ACHN (cell line): ENCODE data around the gene USP48.
A peak's percentile ranks its signal among the peaks of the same experiment; 100 is the strongest.

Source experiments
- DNase-seq: peaks from one replicate; pipeline ENCODE4 v3.0.0-alpha.2; 2015
- in situ Hi-C: cut with HindIII; loops from 2 replicates; pipeline ENCODE4 v1.10.0; 2017; ENCODE audit warnings: low sequenced_read_pairs, low pct_ligation_motif_present, low pct_unique_long_range_greater_than_20kb

USP48 gene

DNA sequence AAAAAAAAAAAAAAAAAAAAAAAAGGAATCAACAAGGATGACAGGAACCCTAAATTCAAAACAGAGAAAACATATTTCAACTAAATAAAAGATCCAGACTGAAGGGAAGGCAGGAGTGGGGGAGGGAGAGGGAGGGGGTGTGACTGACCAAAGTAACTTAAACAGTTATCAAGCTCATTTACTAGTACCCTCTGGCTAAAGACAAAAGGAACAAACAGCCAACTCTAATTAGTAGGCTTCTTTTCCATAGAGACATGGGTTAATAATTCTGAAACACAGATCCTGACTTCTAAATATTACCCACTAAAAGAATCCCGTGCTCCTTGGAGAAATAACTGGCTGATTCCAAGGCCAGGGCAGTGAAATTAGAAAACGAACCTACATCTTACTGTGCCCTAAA, 23.8 kb downstream of the USP48 start:
- in situ Hi-C loops = no loop called here
- DNase-seq = no peak

DNA sequence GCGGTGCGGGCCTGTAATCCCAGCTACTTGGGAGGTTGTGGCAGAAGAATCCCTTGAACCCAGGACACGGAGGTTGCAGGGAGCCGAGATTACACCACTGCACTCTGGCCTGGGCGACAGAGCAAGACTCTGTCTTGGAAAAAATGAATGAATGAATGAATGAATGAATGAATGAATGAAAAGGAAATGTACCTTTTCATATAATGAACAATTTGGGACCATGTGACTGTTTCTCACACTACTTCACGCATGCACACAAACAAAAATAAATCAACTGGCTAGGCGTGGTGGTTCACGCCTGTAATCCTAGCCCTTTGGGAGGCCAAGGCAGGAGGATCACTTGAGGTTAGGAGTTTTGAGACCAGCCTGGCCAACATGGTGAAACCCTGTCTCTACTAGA, 24.3 kb downstream of the USP48 start:
- no peak for DNase-seq
- in situ Hi-C loops = no loop called here

DNA sequence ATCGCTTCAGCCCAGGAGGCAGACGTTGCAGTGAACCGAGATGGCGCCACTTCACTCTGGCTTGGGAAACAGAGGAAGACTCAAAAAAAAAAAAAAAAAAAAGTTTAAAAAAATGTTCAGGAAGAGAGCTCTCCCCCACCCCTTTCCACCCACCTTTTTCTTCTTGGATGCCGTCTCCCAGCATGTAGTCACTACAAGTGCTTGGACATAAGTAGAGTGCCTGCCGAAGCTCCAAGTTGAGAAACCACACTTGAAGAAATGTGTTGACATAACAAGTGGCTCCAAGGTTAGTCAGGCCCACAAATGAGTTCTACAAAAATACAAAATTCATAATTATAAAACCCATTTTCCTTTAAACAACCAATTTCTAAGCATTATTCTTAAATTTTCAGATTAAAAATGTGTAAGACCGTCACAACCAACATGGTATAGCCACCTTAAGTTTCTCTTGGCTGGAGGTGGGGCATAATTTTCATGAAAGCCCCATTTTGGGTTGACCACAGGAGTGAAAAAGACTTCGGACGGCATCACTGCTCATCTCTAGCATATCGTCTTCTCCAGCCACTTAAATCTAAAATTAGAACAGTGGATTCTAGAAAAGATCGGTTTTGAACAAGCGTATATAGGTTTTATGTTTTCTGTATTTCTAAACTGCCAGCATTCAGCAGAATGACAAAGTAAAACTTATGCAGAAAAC, 26.4 kb downstream of the USP48 start:
- in situ Hi-C loops = no loop called here
- no peak for DNase-seq

DNA sequence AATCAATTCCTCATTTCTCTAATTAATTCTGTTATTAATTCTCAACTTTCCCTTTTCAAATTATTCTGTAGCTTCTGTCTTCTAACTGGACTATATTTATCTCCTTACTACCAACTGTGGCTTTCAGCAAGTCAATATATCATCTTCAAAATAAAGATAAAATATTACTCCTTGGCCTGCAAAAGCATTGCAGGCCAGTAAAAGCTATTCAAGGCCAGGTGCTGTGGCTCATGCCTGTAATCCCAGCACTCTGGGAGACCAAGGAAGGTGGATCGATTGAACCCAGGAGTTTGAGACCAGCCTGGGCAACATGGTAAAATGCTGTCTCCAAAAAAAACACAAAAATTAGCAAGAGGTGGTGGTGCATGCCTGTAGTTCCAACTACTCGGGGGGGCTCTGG, 27.9 kb downstream of the USP48 start:
- in situ Hi-C loops = no loop called here
- no peak for DNase-seq

DNA sequence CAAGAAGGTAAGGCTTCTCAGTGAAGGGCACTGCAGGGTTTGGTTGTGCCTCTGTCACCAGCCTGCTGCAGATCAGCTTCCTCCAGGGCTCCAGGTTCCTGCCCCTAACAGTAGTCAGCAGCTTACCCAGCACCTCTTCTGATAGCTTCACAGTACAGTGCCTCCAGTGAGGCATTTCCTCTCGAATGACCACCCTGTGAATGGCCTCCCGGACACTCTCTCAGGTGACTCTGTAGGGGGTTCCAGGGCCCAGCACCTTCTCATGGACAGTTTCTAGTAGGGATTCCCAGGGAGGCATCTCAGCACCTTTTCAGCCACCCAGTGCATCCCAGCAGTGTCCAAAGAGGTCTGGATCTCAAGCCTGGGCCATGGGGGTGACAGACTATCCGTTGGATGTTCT, 28.4 kb downstream of the USP48 start:
- DNase-seq = no peak
- in situ Hi-C loops = no loop called here

DNA sequence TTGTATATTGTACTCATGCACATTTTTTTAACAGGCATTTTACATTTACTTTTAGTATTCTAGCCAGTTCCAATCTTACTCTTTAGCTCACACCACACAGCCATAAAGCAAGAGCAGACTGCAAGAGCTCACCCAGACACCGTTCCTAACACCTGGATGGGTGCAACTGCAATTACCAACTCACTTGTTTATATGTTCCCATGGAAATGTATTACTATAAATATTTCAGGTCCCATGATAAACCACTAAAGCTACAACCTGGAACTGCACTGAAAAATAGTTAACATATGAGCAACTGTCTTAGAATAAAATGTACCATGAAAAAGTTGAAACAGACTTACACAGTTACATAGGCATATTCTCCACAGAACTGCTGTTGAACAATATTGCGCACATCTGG, 30.8 kb downstream of the USP48 start:
- DNase-seq = peak; percentile 1
- in situ Hi-C loops = no loop called here

DNA sequence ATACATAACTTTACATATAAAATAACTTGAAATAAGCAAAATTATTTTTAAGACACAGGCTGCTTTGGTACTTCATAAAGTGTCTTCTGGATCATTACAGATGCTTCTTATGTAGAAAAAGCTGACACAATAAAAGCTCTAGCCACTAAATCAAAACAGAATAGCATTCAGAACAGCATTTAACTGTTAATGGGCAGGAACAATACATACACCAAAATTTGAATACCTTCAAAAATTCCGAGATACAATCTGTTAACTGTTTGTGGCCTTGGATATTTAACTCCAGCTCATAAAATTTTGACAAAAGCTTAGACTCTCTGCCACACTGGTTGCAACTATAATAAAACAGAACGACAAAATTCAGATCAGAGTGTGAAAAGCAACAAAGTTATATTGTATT, 31.7 kb downstream of the USP48 start:
- in situ Hi-C loops = no loop called here
- no peak for DNase-seq

DNA sequence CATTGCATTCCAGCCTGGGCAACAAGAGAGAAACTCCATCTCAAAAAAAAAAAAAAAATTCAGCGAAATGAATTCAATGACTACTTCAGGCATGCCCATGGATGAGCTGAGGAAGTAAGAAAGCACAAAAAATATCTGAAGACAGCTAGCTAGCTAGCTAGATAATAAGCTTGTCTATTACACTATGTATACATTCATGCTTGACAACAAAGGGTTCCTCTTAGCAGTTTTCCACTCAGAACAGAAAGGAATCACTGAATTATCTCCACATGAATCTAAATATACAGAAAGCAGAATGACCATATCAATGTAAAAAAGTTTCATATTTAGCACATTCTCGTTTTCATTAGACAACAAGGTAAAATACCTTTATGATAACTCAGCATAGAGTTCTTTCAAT, 32.1 kb downstream of the USP48 start:
- DNase-seq = no peak
- in situ Hi-C loops = no loop called here

DNA sequence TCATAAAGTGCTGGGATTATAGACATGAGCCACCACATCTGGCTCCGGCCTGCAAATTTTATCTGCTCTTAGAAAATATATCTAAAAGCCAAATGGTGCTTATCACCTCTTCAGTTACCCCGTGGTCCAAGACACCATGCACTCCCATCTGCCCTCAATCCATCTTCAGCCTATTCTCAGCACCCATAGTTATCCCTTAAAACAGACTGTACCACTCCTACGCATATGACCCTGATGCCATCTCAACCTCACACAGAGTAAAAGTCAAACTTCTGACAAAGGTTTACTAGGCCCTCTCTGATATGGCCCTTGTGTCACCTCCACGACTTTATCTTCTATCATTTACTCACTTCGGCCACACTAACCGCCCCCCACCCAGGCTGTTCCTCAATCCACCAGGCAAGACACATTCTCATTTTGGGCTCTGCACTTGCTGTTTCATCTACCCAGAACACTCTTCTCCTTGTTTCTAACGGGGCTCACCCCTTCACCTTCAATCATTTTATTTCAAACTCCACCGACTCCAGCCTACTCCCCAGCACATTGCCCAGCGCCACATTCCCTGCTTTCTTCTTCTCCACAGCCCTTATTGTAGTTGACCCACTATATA, 33.0 kb downstream of the USP48 start:
- in situ Hi-C loops = no loop called here
- no peak for DNase-seq

DNA sequence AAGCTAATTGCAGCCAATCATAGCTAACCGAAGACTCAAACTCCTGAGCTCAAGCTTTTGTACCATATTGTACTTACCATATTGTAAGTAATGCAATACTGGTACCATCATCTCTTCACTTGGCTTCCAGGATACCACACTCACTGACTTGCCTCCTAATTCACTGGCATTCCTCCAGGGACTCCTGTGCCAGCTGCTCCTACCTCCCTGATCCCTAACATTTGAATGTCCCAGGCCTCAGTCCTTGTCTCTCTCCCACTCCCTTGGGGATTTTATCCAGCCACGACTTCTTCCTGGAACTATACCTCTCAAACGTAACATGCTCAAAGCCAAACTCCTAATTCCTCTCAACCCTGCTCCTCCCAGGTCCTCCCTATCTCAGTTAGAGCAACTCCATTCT, 33.8 kb downstream of the USP48 start:
- DNase-seq = no peak
- in situ Hi-C loops = no loop called here

DNA sequence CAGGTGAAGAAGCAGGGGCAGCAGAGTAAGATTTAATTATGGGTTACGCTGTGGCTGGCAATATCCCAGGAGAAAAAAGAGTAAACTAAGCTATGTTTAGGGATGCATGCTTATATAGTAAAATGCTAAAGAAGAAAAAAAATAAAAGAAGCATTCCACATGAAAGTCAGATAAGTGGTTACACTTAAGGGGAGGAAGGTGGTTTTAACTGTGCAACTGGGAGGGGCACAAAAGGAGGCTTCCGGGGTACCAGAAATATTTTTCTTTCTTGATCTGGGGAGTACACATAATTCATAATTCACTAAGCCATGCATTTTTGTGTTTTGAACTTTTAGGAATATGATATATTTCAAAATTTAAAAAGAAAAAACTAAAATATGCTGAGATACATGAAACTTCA, 39.5 kb downstream of the USP48 start:
- DNase-seq = no peak
- in situ Hi-C loops = no loop called here

DNA sequence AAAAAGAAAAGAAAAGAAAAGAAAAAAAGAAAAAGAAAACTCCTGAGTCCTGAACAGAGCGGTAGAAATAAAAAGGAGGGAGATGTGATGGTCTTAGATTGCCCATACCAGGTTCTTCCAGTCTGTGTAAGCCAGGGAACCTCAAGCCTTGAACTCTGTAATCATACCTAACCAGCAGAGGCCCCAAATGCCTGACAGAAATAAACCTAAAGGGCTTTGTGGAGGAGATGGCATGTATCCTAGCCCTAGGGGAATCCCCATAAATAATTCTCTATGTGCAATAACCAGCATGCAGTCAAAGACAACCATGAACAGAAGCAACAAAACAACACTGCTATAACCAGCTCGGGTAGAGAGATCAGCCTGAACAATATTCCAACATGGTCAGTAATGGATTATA, 40.4 kb downstream of the USP48 start:
- DNase-seq = no peak
- in situ Hi-C loops = no loop called here

DNA sequence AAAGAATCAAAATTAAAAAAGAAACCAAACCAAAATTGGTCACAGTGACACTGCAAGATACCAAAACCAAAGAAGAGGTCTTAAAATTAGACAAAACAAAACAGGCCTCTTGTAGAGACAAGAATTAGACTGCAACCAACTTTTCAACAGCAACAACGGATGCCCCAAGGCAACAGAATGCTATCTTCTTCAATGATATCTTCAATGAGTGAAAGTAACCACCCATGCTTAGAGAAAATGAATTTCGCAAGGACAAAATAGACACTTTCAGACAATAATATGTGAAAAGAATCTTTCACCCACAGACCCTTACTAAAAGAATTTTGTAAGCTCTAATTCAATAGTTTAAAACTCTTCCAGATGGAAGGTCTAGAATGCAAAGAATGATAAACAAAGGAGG, 41.7 kb downstream of the USP48 start:
- in situ Hi-C loops = no loop called here
- DNase-seq = no peak

DNA sequence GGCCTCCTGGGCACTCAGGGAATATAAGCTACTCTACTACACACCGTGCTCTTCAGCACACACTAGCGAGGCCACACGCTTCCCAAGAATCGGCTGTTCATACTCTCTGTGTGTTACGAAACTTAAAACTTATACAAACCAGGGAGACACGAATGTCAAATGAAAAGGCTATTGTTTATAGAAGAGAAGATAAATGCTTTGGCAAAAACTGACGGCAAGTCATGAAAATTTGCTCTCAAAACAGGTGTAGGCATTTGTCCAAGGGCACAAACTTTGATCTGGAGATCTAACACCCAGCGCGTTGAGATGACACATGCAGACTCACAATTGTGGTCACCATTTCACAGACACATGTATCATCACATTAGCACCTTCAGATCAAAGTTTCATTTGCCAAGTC, 46.1 kb downstream of the USP48 start:
- in situ Hi-C loops = no loop called here
- no peak for DNase-seq

DNA sequence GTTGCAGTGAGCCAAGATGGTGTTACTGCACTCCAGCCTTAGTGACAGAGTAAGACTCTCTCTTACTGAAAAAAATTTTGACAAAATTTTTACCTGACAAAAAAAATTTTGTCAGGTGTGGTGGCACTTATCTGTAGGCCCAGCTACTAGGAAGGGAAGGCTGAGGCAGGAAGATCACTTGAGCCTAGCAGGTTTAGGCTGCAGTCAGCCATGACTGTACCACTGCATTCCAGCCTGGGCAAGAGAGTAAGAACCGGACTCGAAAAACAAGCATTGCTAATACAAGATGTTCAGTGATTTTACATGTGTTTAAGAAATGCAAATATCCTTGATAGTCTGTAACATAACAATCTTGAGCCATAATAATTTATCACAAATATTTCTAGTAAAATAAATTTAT, 46.9 kb downstream of the USP48 start:
- in situ Hi-C loops = no loop called here
- no peak for DNase-seq

DNA sequence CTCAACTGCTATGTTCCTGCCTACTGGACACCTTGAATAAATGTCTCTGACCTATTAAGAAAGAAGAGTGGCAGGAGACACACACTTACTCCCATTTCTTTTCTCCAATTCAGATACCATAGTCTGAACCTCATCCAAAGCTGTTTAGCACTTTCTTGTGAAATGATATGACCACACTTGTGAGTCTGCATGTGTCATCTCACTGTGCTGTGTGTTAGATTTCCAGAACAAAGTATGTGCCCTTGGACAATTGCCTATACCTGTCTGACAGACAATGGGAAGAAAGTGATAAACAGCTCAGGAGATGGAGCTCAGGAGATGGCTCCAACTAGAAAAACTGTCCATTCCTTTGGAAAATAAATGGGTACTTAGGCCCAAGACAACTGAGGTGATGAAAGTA, 48.4 kb downstream of the USP48 start:
- no peak for DNase-seq
- in situ Hi-C loops = no loop called here

DNA sequence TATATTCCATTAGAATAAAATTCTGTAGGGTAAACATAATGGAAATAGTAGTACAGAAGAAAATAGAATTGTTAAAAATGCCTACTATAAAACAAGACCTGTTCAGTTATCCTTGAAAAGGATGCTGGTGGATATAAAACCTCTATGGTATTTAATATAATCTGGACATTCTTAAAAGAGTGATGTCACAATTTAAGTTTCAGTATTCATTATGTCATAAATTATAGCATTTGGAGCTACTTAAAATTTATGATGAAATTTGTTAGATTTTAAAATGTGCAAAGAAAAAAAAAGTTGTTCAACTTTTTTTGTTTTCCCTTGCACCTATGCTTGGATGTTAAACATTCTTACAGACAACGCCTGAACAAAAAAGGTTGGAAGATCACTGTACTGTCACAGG, 50.3 kb downstream of the USP48 start:
- in situ Hi-C loops = no loop called here
- no peak for DNase-seq

DNA sequence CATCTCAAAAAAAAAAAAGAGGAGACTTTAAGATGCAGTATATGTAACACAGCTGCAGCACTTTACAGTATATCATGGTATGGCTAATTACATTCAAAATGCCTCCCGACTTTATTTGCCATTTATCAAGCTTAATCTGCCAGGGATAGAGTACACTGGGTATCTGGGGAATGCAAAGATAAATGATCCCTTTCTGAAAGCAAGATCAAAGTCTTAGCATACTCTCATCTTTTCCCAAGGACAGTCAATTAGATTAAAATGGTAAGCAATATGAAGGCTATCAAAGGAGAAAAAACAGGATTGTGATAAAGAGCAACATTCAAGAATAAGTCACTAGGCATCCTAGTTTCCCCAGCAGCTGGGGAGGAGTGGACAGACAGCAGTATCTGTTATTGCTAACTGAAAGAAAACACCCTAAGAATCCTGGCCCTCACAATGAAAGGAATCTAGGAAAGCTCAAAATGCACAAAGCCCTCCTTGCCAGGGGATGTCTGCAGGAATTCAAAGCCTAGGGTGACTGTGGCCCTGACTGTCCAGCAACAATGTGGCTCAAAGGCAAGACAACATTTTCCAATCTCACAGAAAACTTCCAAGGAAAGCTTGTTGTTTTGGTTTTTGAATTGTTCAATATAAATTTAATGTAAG, 57.1 kb downstream of the USP48 start:
- no peak for DNase-seq
- in situ Hi-C loops = no loop called here

DNA sequence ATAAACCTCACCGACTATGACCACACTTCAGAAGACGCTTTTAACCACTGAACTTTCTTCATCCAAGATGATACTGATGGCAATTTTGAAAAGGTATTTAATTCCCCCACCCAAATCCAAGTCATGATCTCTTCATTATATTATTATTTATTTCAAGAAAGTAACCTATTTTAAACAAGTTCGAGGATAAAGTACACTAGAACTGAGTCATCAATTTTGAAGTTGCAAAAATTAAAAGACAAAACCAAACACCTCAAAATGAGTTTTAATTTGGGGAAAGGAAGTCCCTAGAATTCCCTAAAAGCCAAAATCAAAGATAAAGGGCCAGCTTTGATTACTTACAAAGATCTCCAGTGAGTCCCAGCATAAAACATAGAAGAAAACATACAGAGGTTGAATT, 58.4 kb downstream of the USP48 start:
- in situ Hi-C loops = no loop called here
- no peak for DNase-seq

DNA sequence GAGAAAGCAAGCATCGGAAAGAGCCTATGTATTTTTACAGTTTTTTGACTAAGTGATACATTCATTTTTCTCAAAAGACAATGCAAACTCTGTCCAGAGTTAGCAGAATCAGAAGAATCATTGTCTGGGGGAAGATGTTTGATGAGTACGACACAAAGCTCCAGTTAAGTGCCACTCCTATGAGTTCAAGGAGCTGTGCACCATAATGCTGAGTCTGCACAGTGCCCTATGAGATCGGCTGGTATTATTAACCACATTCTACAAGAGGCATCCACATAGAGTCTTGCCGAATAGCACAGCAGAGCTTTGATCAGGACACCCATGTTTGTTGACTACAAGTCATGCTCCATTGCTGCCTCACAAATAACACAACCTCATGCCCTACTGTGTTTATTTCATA, 58.9 kb downstream of the USP48 start:
- no peak for DNase-seq
- in situ Hi-C loops = no loop called here
